Hematopoietic multipotent progenitor cell treated with erythropoietin and hydrocortisone succinate and interleukin-3 and kit ligand, for 17 days (in vitro differentiated cells): ENCODE results near the gene FKBP1B.
"Not testable (repeated sequence)": the region's sequence is repeated elsewhere in the genome, so short reads cannot be mapped to it uniquely, and the experiment has no call there.

Experiments used
- DNase-seq: peaks from one replicate; pipeline ENCODE4 v3.0.0-alpha.2; 2015; ENCODE audit warnings: low spot score

FKBP1B gene

GRCh38 chr2:24101992-24102391, 52.5 kb downstream of the FKBP1B start:
- DNase-seq = no peak

- DNase-seq = no peak
Measured at GRCh38 chr2:24102677-24103076, 53.1 kb downstream of the FKBP1B start.

- DNase-seq = no peak
Measured at GRCh38 chr2:24104110-24104650, 54.6 kb downstream of the FKBP1B start.

GRCh38 chr2:24104906-24105305, 55.4 kb downstream of the FKBP1B start:
- no peak for DNase-seq

- DNase-seq = no peak
Measured at GRCh38 chr2:24105816-24106215, 56.3 kb downstream of the FKBP1B start.

GRCh38 chr2:24106786-24107185, 57.2 kb downstream of the FKBP1B start:
- DNase-seq = no peak

GRCh38 chr2:24107336-24107735, 57.8 kb downstream of the FKBP1B start:
- DNase-seq = no peak

- DNase-seq = not testable (repeated sequence)
Measured at GRCh38 chr2:24109431-24109830, 59.9 kb downstream of the FKBP1B start.

- DNase-seq = no peak
Measured at GRCh38 chr2:24110660-24111303, 61.2 kb downstream of the FKBP1B start.

GRCh38 chr2:24111407-24111901, 61.9 kb downstream of the FKBP1B start:
- DNase-seq = no peak
